WTC11 (cell line): ENCODE results near the gene LGI4.

Source experiments
- AFF4 ChIP-seq: sonication (generic); formaldehyde crosslinking; IDR thresholded peaks from 2 replicates; pipeline ENCODE4 v1.8.1; 2023; ENCODE audit warnings: mild to moderate bottlenecking, missing genetic modification reagents, borderline replicate concordance
- CTCF ChIP-seq: fragments of 200-600 bp; IDR thresholded peaks from 2 replicates; pipeline ENCODE4 v1.8.0; 2022; ENCODE audit warnings: antibody characterized with exemption
- E2F1 ChIP-seq: sonication (generic); formaldehyde crosslinking; IDR thresholded peaks from 2 replicates; pipeline ENCODE4 v1.8.0; 2022; ENCODE audit warnings: mild to moderate bottlenecking, missing genetic modification reagents
- GRHL2 ChIP-seq: fragments of 250-450 bp; sonication (Bioruptor Pico); IDR thresholded peaks from 2 replicates; pipeline ENCODE4 v1.8.0; 2022; ENCODE audit warnings: mild to moderate bottlenecking, moderate library complexity; ENCODE audit not compliant: insufficient replicate concordance, severe bottlenecking
- SP1 ChIP-seq: sonication (generic); formaldehyde crosslinking; conservative IDR thresholded peaks from 2 replicates; pipeline ENCODE4 v1.8.1; 2022; ENCODE audit warnings: missing genetic modification reagents

GRCh38 chr19:35099897-35100275 is 35.0 kb downstream of the LGI4 start:
- TF ChIP-seq GRHL2 (CRISPR knock-in tag) (no peak), AFF4 (CRISPR knock-in tag) (no peak), SP1 (CRISPR knock-in tag) (no peak), E2F1 (no peak), CTCF (no peak)
